K562 (cell line): ENCODE data around the gene ZNF473. TPM values are rescaled to one million over a fixed set of nuclear protein-coding genes. Genes with fewer than 3 reads are reported as not detected.

ENCODE experiments used
- CBFB ChIP-seq: sonication (generic); formaldehyde crosslinking; IDR thresholded peaks from 2 replicates; pipeline ENCODE4 v1.4.0; 2020; ENCODE audit warnings: mild to moderate bottlenecking, missing genetic modification reagents
- DLX4 ChIP-seq: fragments of 250-450 bp; sonication (Bioruptor Pico); IDR thresholded peaks from 2 replicates; pipeline ENCODE4 v1.6.1; 2021; ENCODE audit warnings: mild to moderate bottlenecking
- FOXM1 ChIP-seq, 2 experiments: fragments of 450-650 bp in 1 of 2; sonication (generic) in 1 of 2; formaldehyde crosslinking in 1 of 2; IDR thresholded peaks; 2 replicates each; pipeline versions ENCODE4 v1.6.1 to v1.9.0; 2017 to 2022; ENCODE audit warnings: low read depth in 2 of 2, mild to moderate bottlenecking in 2 of 2, missing genetic modification reagents in 1 of 2, moderate library complexity in 1 of 2
- HDAC2 ChIP-seq: fragments of 450-650 bp; IDR thresholded peaks from 2 replicates; pipeline ENCODE4 v1.6.1; 2016; ENCODE audit warnings: mild to moderate bottlenecking
- IRF9 ChIP-seq: fragments of 450-650 bp; IDR thresholded peaks from 2 replicates; pipeline ENCODE4 v1.6.1; 2016; ENCODE audit warnings: missing biosample characterization, missing genetic modification characterization
- KLF13 ChIP-seq: fragments of 450-650 bp; IDR thresholded peaks from 2 replicates; pipeline ENCODE4 v1.6.1; 2016; ENCODE audit warnings: missing genetic modification characterization, low read depth, mild to moderate bottlenecking, missing compliant biosample characterization, moderate library complexity, borderline replicate concordance
- MAX ChIP-seq: sonication (generic); formaldehyde crosslinking; IDR thresholded peaks from 2 replicates; pipeline ENCODE4 v1.9.0; 2022; ENCODE audit warnings: mild to moderate bottlenecking, missing genetic modification reagents
- NELFE ChIP-seq: IDR thresholded peaks from 2 replicates; pipeline ENCODE4 v1.6.1; 2011; ENCODE audit warnings: mild to moderate bottlenecking; ENCODE audit not compliant: insufficient read depth, insufficient read length
- NFXL1 ChIP-seq: fragments of 450-650 bp; formaldehyde crosslinking; IDR thresholded peaks from 2 replicates; pipeline ENCODE4 v1.4.0; 2021; ENCODE audit warnings: mild to moderate bottlenecking
- PHF8 ChIP-seq: fragments of 200-600 bp; sonication (generic); IDR thresholded peaks from 2 replicates; pipeline ENCODE4 v1.6.1; 2012; ENCODE audit warnings: mixed run types, mild to moderate bottlenecking, inconsistent platforms, low read length, moderate library complexity, borderline replicate concordance
- POLR2AphosphoS5 ChIP-seq: IDR thresholded peaks from 2 replicates; pipeline ENCODE4 v1.6.1; 2011; ENCODE audit warnings: mild to moderate bottlenecking, low read depth, low read length, moderate library complexity; ENCODE audit not compliant: control insufficient read depth, insufficient read depth
- SMARCA4 ChIP-seq: fragments of 450-650 bp; IDR thresholded peaks from 2 replicates; pipeline ENCODE4 v1.6.1; 2016
- SOX6 ChIP-seq: fragments of 450-650 bp; IDR thresholded peaks from 2 replicates; pipeline ENCODE4 v1.6.1; 2014; ENCODE audit warnings: mild to moderate bottlenecking
- ZBTB12 ChIP-seq: fragments of 250-450 bp; sonication (Bioruptor Pico); IDR thresholded peaks from 2 replicates; pipeline ENCODE4 v1.4.0; 2020
- ZBTB8A ChIP-seq: fragments of 450-650 bp; IDR thresholded peaks from 2 replicates; pipeline ENCODE4 v1.6.1; 2018; ENCODE audit warnings: mild to moderate bottlenecking, moderate library complexity; ENCODE audit not compliant: partially characterized antibody
- ZNF431 ChIP-seq: sonication (generic); formaldehyde crosslinking; IDR thresholded peaks from 2 replicates; pipeline ENCODE4 v1.8.0; 2022; ENCODE audit warnings: mild to moderate bottlenecking, missing genetic modification reagents
- ZNF507 ChIP-seq: conservative IDR thresholded peaks from 2 replicates; pipeline ENCODE4 v1.6.1; 2017; ENCODE audit warnings: missing genetic modification characterization, missing compliant biosample characterization
- ZNF518B ChIP-seq: fragments of 250-450 bp; sonication (Bioruptor Pico); IDR thresholded peaks from 2 replicates; pipeline ENCODE4 v1.5.0; 2021; ENCODE audit warnings: mild to moderate bottlenecking, moderate library complexity
- ZNF551 ChIP-seq: fragments of 250-450 bp; sonication (Bioruptor Pico); IDR thresholded peaks from 2 replicates; pipeline ENCODE4 v1.5.0; 2021; ENCODE audit warnings: mild to moderate bottlenecking, moderate library complexity
- polyA plus RNA-seq, 8 experiments: library from polyadenylated mRNA; depleted of rRNA in 4 of 8; stranded (reverse) in 5 of 8; unstranded in 3 of 8; fragments of >200 nt; fragmentation: Nextera tagmentation in 2 of 8; fragmentation: Illumina TruSeq in 1 of 8; extraction: Ambion mirVana in 2 of 8; extraction: Trizol in 1 of 8; gene quantifications; 2 replicates each; pipeline versions ENCODE4 v1.2.1 to v1.2.3, GENCODE V29; 2011 to 2014; ENCODE audit warnings: inconsistent platforms in 1 of 8, missing spikeins in 1 of 8
- total RNA-seq, 7 experiments: library from RNA; depleted of rRNA in 6 of 7; stranded (reverse); fragments of >200 nt in 6 of 7; fragmentation: Illumina TruSeq in 2 of 7; extraction: Trizol in 2 of 7; gene quantifications; 2 replicates each; pipeline versions ENCODE4 v1.2.1 to v1.2.3, GENCODE V29; 2011 to 2021; ENCODE audit warnings: low replicate concordance in 1 of 7
- TF ChIP-seq, protein P1 (sequence below): IDR thresholded peaks from 3 replicates; pipeline ENCODE4 v1.6.1; 2011; ENCODE audit warnings: borderline replicate concordance, mild to moderate bottlenecking; ENCODE audit not compliant: insufficient read length, insufficient read depth

The ZNF473 gene
- total and polyA plus RNA-seq, 9 of the 15 experiments (the other 6 are each of a cell fraction or from before 2014, with no cell fraction given) = 8.2 to 34.0 (median 28.5) TPM

- no peak for TF ChIP-seq ZNF518B (CRISPR knock-in tag)
- TF ChIP-seq IRF9 (tag) = no peak
- no peak for TF ChIP-seq SOX6
- TF ChIP-seq POLR2AphosphoS5 = no peak
- no peak for TF ChIP-seq ZNF431
- TF ChIP-seq HDAC2 = no peak
- TF ChIP-seq ZNF551 (CRISPR knock-in tag) = no peak
- no peak for TF ChIP-seq NELFE
- no peak for TF ChIP-seq NFXL1 (CRISPR knock-in tag)
- no peak for TF ChIP-seq PHF8
- no peak for TF ChIP-seq ZNF507 (tag)
- TF ChIP-seq ZBTB12 (CRISPR knock-in tag) = no peak
- no peak for TF ChIP-seq ZBTB8A
- TF ChIP-seq DLX4 (CRISPR knock-in tag) = no peak
- TF ChIP-seq FOXM1 (IDR thresholded peaks at IDR 0.05; ENCODE audit: low read depth) = no peak
- no peak for TF ChIP-seq FOXM1 (CRISPR knock-in tag; IDR thresholded peaks at IDR 0.05; ENCODE audit: low read depth)
- no peak for TF ChIP-seq CBFB
- TF ChIP-seq, protein P1, sequence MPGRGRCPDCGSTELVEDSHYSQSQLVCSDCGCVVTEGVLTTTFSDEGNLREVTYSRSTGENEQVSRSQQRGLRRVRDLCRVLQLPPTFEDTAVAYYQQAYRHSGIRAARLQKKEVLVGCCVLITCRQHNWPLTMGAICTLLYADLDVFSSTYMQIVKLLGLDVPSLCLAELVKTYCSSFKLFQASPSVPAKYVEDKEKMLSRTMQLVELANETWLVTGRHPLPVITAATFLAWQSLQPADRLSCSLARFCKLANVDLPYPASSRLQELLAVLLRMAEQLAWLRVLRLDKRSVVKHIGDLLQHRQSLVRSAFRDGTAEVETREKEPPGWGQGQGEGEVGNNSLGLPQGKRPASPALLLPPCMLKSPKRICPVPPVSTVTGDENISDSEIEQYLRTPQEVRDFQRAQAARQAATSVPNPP = no peak
- no peak for TF ChIP-seq MAX (CRISPR knock-in tag)
- no peak for TF ChIP-seq SMARCA4
- no peak for TF ChIP-seq KLF13
Measured at GRCh38 chr19:50050406-50051227, 24.8 kb downstream of the ZNF473 start (continued).
